Measurements from ENCODE around the gene BAIAP3. TPM values are rescaled to one million over a fixed set of nuclear protein-coding genes. Genes with fewer than 3 reads are reported as not detected.

Gene BAIAP3
- total RNA-seq, 1 donor from 2014 or later, result 2.3 TPM

DNA sequence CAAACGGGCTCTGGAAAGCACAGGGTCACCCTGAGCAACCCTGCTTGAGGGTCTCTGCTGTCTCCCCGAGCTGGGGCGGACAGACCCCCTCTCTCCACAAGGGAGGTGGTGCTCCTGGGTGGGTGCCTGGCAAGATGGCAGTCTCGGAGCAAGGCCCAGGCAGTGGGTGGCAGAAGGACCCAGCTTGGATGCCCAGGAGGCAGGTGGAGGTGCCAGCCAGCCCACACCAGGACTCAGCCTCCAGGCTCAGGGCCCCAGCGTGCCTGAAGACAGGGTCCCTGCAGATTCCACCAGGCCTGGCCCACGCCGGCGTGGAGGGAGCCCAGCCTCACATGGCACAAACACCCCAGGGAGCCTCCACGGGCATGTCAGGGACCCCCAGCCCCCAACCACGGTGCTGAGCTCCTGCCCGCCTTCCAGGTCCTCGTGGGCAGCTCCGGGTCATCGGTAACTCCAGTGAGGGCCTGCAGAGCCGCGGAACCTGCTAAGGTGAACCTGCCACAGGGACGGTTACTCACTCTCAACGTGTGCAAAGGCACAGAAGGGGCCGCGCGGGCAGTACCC, 60.2 kb downstream of the BAIAP3 start:
- no peak for DNase-seq (ENCODE audit: low spot score in 2 of 2, unreplicated experiment in 2 of 2)
- Mint-ChIP-seq H3K27me3 (ENCODE audit: low read depth) (no peaks in the 10 kb centered on the region), H3K27ac (no peak overlapping the region), H3K36me3 (peaks cover 26% of the 10 kb centered on the region), H3K4me1 (no peaks in the 10 kb centered on the region), H3K9me3 (no peaks in the 10 kb centered on the region), H3K4me3 (no peak overlapping the region)
- TF ChIP-seq, protein P1, sequence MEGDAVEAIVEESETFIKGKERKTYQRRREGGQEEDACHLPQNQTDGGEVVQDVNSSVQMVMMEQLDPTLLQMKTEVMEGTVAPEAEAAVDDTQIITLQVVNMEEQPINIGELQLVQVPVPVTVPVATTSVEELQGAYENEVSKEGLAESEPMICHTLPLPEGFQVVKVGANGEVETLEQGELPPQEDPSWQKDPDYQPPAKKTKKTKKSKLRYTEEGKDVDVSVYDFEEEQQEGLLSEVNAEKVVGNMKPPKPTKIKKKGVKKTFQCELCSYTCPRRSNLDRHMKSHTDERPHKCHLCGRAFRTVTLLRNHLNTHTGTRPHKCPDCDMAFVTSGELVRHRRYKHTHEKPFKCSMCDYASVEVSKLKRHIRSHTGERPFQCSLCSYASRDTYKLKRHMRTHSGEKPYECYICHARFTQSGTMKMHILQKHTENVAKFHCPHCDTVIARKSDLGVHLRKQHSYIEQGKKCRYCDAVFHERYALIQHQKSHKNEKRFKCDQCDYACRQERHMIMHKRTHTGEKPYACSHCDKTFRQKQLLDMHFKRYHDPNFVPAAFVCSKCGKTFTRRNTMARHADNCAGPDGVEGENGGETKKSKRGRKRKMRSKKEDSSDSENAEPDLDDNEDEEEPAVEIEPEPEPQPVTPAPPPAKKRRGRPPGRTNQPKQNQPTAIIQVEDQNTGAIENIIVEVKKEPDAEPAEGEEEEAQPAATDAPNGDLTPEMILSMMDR (IDR thresholded peaks at IDR 0.05; ENCODE audit: unreplicated experiment), result no peak

DNA sequence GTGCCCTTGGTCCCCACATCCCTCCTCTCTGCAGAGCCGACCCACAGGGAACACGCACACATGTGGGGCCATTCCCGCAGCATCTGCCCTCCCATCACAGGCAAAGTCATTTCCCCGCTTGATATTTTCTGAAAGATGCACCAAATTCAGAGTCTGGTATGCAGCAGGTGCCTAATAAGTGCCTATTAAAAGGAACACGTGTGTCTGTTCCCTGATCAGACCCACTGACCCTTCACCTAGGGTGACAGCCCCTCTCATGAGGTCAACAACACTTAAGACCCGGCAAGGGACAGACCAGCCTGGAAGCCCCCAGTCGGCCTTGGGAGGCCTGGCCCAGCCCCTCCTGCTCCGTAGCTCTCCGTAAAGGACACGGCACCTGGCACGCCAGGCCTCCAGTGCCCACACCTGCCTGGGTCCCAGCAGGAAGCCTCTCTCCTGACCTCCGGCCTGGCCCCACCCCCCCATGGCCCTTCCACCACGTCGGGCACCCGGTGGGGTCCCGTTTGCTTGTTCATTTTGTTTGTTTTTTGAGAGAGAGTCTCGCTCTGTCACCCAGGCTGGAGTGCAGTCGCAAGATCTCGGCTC, 61.0 kb downstream of the BAIAP3 start:
- no peak overlapping the region for H3K4me3 Mint-ChIP-seq
- no peak overlapping the region for H3K27ac Mint-ChIP-seq
- TF ChIP-seq, protein P1 (IDR thresholded peaks at IDR 0.05; ENCODE audit: unreplicated experiment), result no peak
- no peaks in the 10 kb centered on the region for H3K27me3 Mint-ChIP-seq (ENCODE audit: low read depth)
- no peak for DNase-seq (ENCODE audit: low spot score in 2 of 2, unreplicated experiment in 2 of 2)
- H3K36me3 Mint-ChIP-seq, result peaks cover 26% of the 10 kb centered on the region
- H3K9me3 Mint-ChIP-seq, result no peaks in the 10 kb centered on the region
- no peaks in the 10 kb centered on the region for H3K4me1 Mint-ChIP-seq

DNA sequence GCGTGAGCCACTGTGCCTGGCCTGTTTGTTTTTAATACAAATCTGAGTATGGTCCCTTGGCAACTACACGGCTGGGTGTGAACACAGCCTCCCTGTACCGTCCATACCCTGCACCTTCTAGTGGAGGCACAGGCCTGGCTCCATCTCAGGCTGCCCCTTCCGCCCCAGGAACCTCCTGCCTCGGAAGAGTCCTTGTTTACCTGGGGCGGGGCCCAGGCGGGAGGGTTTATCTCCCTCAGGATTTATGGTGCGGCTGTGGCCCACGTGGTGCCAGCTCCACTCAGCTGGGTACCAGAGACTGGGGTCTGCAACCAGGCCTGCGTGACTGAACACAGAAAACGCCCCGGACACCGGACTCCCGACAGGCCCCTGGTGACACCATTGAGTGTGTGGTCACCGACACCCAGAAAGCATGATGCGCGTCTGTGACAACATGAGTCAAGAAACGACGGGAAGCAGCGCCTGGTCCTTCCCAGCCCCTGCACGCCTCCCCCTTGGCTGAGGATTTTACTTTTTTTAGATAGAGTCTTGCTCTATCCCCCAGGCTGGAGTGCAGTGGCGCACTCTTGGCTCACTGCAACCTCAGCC, 62.1 kb downstream of the BAIAP3 start:
- DNase-seq (ENCODE audit: low spot score in 2 of 2, unreplicated experiment in 2 of 2), result no peak
- no peak overlapping the region for H3K4me3 Mint-ChIP-seq

DNA sequence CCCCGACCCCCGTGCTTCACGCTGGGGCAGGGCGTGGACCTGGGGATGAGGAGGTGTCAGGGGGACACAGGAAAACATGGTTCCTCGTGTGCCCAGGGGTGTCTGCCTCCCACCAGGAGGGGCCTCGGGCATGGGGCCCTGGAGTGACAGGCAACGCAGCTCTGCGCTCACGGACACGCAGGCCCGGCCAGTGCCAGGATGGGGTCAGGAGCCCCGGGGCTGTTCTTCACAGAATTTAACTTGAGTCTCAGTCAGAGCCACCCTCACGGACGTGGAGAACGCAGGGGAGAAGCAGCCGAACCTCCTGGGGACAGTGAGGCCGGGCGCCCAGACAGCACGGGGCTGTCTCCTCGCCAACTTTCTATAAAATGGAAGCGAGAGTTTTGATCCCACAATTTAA, 64.3 kb downstream of the BAIAP3 start:
- DNase-seq (ENCODE audit: low spot score in 2 of 2, unreplicated experiment in 2 of 2), result no peak
- no peak overlapping the region for H3K27ac Mint-ChIP-seq
- peaks cover 18% of the 10 kb centered on the region for H3K36me3 Mint-ChIP-seq
- no peaks in the 10 kb centered on the region for H3K9me3 Mint-ChIP-seq
- TF ChIP-seq, protein P1 (IDR thresholded peaks at IDR 0.05; ENCODE audit: unreplicated experiment), result no peak
- H3K4me3 Mint-ChIP-seq, result no peak overlapping the region
- no peaks in the 10 kb centered on the region for H3K4me1 Mint-ChIP-seq
- H3K27me3 Mint-ChIP-seq (ENCODE audit: low read depth), result no peaks in the 10 kb centered on the region

More for the DNA sequence above, 62.1 kb downstream of the BAIAP3 start:
- Mint-ChIP-seq H3K27me3 (ENCODE audit: low read depth) (no peaks in the 10 kb centered on the region), H3K4me1 (no peaks in the 10 kb centered on the region), H3K36me3 (peaks cover 21% of the 10 kb centered on the region), H3K9me3 (no peaks in the 10 kb centered on the region), H3K27ac (no peak overlapping the region)
- TF ChIP-seq, protein P1 (IDR thresholded peaks at IDR 0.05; ENCODE audit: unreplicated experiment), result no peak

DNA sequence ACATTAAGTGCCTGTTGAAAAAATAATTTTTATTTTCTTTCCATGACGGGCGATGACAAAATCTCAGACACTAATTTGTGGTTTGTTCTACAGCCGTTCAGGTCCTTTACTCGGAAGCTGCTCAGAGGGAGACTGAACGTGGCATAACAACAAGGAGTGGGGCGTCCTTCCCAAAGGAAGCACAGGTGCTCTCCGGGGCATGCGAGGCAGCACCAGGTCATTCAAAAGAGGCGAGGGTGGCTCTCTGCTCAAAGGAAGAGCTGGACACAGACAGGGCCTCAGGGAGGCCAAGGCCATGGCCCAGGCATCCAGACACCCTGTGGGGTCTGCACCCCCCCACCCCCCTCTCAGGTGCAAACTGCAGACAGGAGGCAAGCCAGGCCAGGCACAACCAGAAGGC, 64.9 kb downstream of the BAIAP3 start:
- H3K4me3 Mint-ChIP-seq, result no peak overlapping the region

More for the DNA sequence above, 64.9 kb downstream of the BAIAP3 start:
- Mint-ChIP-seq H3K9me3 (no peaks in the 10 kb centered on the region), H3K36me3 (peaks cover 15% of the 10 kb centered on the region), H3K27me3 (ENCODE audit: low read depth) (no peaks in the 10 kb centered on the region), H3K27ac (no peak overlapping the region), H3K4me1 (no peaks in the 10 kb centered on the region)
- TF ChIP-seq, protein P1 (IDR thresholded peaks at IDR 0.05; ENCODE audit: unreplicated experiment), result no peak
- no peak for DNase-seq (ENCODE audit: low spot score in 2 of 2, unreplicated experiment in 2 of 2)

Other genes starting within 250 kb of the BAIAP3 start
- 0.20 TPM in 1 of 3 replicates, not detected in the others for gene C1QTNF8, start 237.4 kb upstream of the BAIAP3 start, total RNA-seq
- gene CACNA1H, start 180.5 kb upstream of the BAIAP3 start, total RNA-seq, result 40.8 to 49.1 TPM (median 41.8 TPM) in 3 replicates
- gene TPSG1, start 108.4 kb upstream of the BAIAP3 start, total RNA-seq, result not detected in 3 replicates
- not detected in 3 replicates for gene TPSB2, start 103.5 kb upstream of the BAIAP3 start, total RNA-seq
- gene TPSAB1, start 92.9 kb upstream of the BAIAP3 start, total RNA-seq, result not detected in 3 replicates
- not detected in 3 replicates for gene TPSD1, start 77.6 kb upstream of the BAIAP3 start, total RNA-seq
- 205 to 214 TPM (median 208 TPM) in 3 replicates for gene UBE2I, start 24.0 kb upstream of the BAIAP3 start, total RNA-seq
- gene TSR3, start 18.2 kb downstream of the BAIAP3 start, total RNA-seq, result 42.1 to 43.7 TPM (median 42.7 TPM) in 3 replicates
- gene GNPTG, start 18.3 kb downstream of the BAIAP3 start, total RNA-seq, result 47.8 to 52.9 TPM (median 48.4 TPM) in 3 replicates
- gene UNKL, start 81.1 kb downstream of the BAIAP3 start, total RNA-seq, result 38.3 to 43.6 TPM (median 40.2 TPM) in 3 replicates
- gene UQCC4, start 87.1 kb downstream of the BAIAP3 start, total RNA-seq, result 12.9 to 14.6 TPM (median 14.2 TPM) in 3 replicates
- gene PERCC1, start 97.4 kb downstream of the BAIAP3 start, total RNA-seq, result not detected in 3 replicates
- gene CCDC154, start 110.9 kb downstream of the BAIAP3 start, total RNA-seq, result 3.9 to 5.6 TPM (median 4.2 TPM) in 3 replicates
- gene CLCN7, start 141.4 kb downstream of the BAIAP3 start, total RNA-seq, result 94.5 to 96.1 TPM (median 94.6 TPM) in 3 replicates
- gene PTX4, start 155.3 kb downstream of the BAIAP3 start, total RNA-seq, result not detected in 3 replicates
- 66.7 to 70.2 TPM (median 69.8 TPM) in 3 replicates for gene TELO2, start 159.7 kb downstream of the BAIAP3 start, total RNA-seq
- 6.6 to 7.7 TPM (median 6.9 TPM) in 3 replicates for gene TMEM204, start 200.0 kb downstream of the BAIAP3 start, total RNA-seq

Data from mesothelial cell of epicardium (in vitro differentiated cells).